Cardiac muscle cell (in vitro differentiated cells and primary cell): Measurements from ENCODE around the gene MC1R. TPM values are rescaled to one million over a fixed set of nuclear protein-coding genes. Genes with fewer than 3 reads are reported as not detected.
A peak's percentile ranks its signal among the peaks of the same experiment; 100 is the strongest.

Experiments used
- DNase-seq, 2 donors: peaks; one replicate each; pipeline versions ENCODE4 v3.0.0 to v3.0.0-alpha.2; 2010 to 2017; ENCODE audit warnings: low read depth in 1 of 2, low spot score in 1 of 2
- H3K27ac ChIP-seq: fragments of 200-600 bp; sonication (generic); 2 replicates; pipeline ENCODE4 v1.5.1; 2016
- H3K27me3 ChIP-seq: fragments of 200-600 bp; sonication (generic); 2 replicates; pipeline ENCODE4 v1.6.0; 2016; ENCODE audit warnings: control low read depth
- H3K36me3 ChIP-seq: fragments of 200-600 bp; sonication (generic); 2 replicates; pipeline ENCODE4 v1.5.1; 2016; ENCODE audit warnings: control low read depth
- H3K4me1 ChIP-seq: fragments of 200-600 bp; sonication (generic); 2 replicates; pipeline ENCODE4 v1.8.1; 2017; ENCODE audit warnings: low read depth, mild to moderate bottlenecking, mixed run types
- H3K4me3 ChIP-seq: fragments of 200-600 bp; sonication (generic); 2 replicates; pipeline ENCODE4 v1.5.1; 2016; ENCODE audit warnings: mild to moderate bottlenecking
- H3K9me3 ChIP-seq: fragments of 200-600 bp; sonication (generic); 2 replicates; pipeline ENCODE4 v1.5.1; 2017; ENCODE audit warnings: low read depth, mild to moderate bottlenecking, control low read depth
- CTCF ChIP-seq: IDR thresholded peaks from 2 replicates; pipeline ENCODE4 v1.5.1; 2012; ENCODE audit warnings: low read depth, mild to moderate bottlenecking, low read length
- polyA plus RNA-seq: library from polyadenylated mRNA; unstranded; fragments of >200 nt; fragmentation: Nextera tagmentation; extraction: Ambion mirVana; gene quantifications from 2 replicates; pipeline ENCODE4 v1.2.1, GENCODE V29; 2016
- total RNA-seq: library from RNA; depleted of rRNA; stranded (reverse); fragments of >200 nt; gene quantifications from 2 replicates; pipeline ENCODE4 v1.2.3, GENCODE V29; 2016

Gene MC1R
- total and polyA plus RNA-seq, 2 experiments from 2014 or later: 7.7 to 9.6 TPM

- DNase-seq: no peak
- no peak overlapping the region for H3K27ac ChIP-seq
- TF ChIP-seq CTCF: no peak
Observed at GRCh38 chr16:89949121-89949742, 30.6 kb downstream of the MC1R start.

GRCh38 chr16:89949756-89950155 is 31.1 kb downstream of the MC1R start:
- TF ChIP-seq CTCF: no peak
- Histone ChIP-seq H3K36me3 (no peaks in the 10 kb centered on the region), H3K4me3 (peak overlapping the region; percentile 52), H3K4me1 (peaks cover 4% of the 10 kb centered on the region), H3K27me3 (peaks cover 40% of the 10 kb centered on the region), H3K27ac (no peak overlapping the region), H3K9me3 (no peaks in the 10 kb centered on the region)
- DNase-seq: no peak

More at GRCh38 chr16:89949121-89949742, 30.6 kb downstream of the MC1R start:
- H3K9me3 ChIP-seq: no peaks in the 10 kb centered on the region
- peaks cover 45% of the 10 kb centered on the region for H3K27me3 ChIP-seq
- H3K4me1 ChIP-seq: peaks cover 4% of the 10 kb centered on the region
- no peaks in the 10 kb centered on the region for H3K36me3 ChIP-seq
- H3K4me3 ChIP-seq: peak overlapping the region; percentile 52

- DNase-seq: no peak
Observed at GRCh38 chr16:89951509-89951908, 32.8 kb downstream of the MC1R start.

GRCh38 chr16:89952049-89952448 is 33.4 kb downstream of the MC1R start:
- TF ChIP-seq CTCF: no peak
- Histone ChIP-seq H3K36me3 (no peaks in the 10 kb centered on the region), H3K27me3 (peaks cover 17% of the 10 kb centered on the region), H3K4me1 (peaks cover 4% of the 10 kb centered on the region), H3K27ac (no peak overlapping the region), H3K9me3 (no peaks in the 10 kb centered on the region), H3K4me3 (no peak overlapping the region)
- DNase-seq: no peak

More at GRCh38 chr16:89951509-89951908, 32.8 kb downstream of the MC1R start:
- Histone ChIP-seq H3K4me1 (peaks cover 4% of the 10 kb centered on the region), H3K27me3 (peaks cover 23% of the 10 kb centered on the region), H3K4me3 (no peak overlapping the region), H3K9me3 (no peaks in the 10 kb centered on the region), H3K27ac (no peak overlapping the region), H3K36me3 (no peaks in the 10 kb centered on the region)
- no peak for TF ChIP-seq CTCF

GRCh38 chr16:89952551-89952950 is 33.9 kb downstream of the MC1R start:
- Histone ChIP-seq H3K27me3 (peaks cover 12% of the 10 kb centered on the region), H3K36me3 (peaks cover 3% of the 10 kb centered on the region), H3K4me3 (no peak overlapping the region), H3K9me3 (no peaks in the 10 kb centered on the region), H3K4me1 (peaks cover 4% of the 10 kb centered on the region), H3K27ac (no peak overlapping the region)
- DNase-seq: no peak
- TF ChIP-seq CTCF: no peak
